ENCODE results near the gene ZNF337. TPM values are rescaled to one million over a fixed set of nuclear protein-coding genes. Genes with fewer than 3 reads are reported as not detected.

ZNF337 gene
- total and polyA plus RNA-seq, 2 of the 13 experiments (the other 11 are each of a cell fraction or from before 2014, with no cell fraction given): 17.0 to 19.6 TPM

DNA sequence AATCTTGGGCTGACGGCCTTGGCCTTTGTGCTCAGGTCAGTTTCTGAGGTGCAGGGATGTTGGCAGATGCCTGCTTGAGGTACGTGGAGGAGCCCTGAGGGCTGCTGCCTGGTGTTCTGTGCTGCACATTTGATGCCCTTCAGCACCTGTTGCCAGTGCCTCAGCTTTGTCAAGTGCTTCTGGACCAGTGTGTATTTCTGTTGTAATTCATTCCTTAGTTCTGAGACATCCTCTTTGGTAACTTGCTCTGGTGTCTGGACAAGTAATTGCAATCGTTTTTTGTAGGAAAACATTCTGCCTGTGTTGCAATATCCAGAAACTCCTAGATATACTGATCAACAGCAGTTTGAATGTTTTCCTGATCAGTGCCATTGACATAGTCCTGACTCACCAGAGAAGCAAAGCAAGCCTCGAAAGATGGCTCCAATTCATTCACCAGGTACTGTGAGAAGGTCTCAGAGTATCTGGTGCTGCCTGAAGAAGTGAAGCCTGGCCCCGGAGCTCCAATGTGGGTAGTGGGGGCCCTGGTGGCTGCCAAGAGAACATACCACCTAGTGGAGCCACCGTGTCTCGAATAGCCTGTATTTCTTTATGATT, 26.7 kb downstream of the ZNF337 start (continued):
- TF ChIP-seq, protein P1, sequence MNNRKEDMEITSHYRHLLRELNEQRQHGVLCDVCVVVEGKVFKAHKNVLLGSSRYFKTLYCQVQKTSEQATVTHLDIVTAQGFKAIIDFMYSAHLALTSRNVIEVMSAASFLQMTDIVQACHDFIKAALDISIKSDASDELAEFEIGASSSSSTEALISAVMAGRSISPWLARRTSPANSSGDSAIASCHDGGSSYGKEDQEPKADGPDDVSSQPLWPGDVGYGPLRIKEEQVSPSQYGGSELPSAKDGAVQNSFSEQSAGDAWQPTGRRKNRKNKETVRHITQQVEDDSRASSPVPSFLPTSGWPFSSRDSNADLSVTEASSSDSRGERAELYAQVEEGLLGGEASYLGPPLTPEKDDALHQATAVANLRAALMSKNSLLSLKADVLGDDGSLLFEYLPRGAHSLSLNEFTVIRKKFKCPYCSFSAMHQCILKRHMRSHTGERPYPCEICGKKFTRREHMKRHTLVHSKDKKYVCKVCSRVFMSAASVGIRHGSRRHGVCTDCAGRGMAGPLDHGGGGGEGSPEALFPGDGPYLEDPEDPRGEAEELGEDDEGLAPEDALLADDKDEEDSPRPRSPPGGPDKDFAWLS (CRISPR knock-in tag; IDR thresholded peaks at IDR 0.05; ENCODE audit: borderline replicate concordance): 0 out of 2 replicates have a peak, but pooled peaks have one; percentile 44
- TF ChIP-seq SALL2 (CRISPR knock-in tag; IDR thresholded peaks at IDR 0.05): no peak
- TF ChIP-seq ARNT (IDR thresholded peaks at IDR 0.05): no peak
- no peak for TF ChIP-seq RBFOX2 (IDR thresholded peaks at IDR 0.05; ENCODE audit: low read depth, low read length)
- no peak for TF ChIP-seq ZNF550 (CRISPR knock-in tag; IDR thresholded peaks at IDR 0.05; ENCODE audit: borderline replicate concordance)
- TF ChIP-seq ZNF850 (CRISPR knock-in tag; conservative IDR thresholded peaks at IDR 0.05): no peak
- no peak for TF ChIP-seq ZNF746 (CRISPR knock-in tag; IDR thresholded peaks at IDR 0.05)
- TF ChIP-seq IRF2 (CRISPR knock-in tag; IDR thresholded peaks at IDR 0.05): no peak
- no peak for TF ChIP-seq ZNF772 (CRISPR knock-in tag; IDR thresholded peaks at IDR 0.05)
- TF ChIP-seq SMARCE1 (IDR thresholded peaks at IDR 0.05; ENCODE audit: borderline replicate concordance): no peak
- no peak for TF ChIP-seq ZNF543 (CRISPR knock-in tag; IDR thresholded peaks at IDR 0.05)
- TF ChIP-seq, protein P2, sequence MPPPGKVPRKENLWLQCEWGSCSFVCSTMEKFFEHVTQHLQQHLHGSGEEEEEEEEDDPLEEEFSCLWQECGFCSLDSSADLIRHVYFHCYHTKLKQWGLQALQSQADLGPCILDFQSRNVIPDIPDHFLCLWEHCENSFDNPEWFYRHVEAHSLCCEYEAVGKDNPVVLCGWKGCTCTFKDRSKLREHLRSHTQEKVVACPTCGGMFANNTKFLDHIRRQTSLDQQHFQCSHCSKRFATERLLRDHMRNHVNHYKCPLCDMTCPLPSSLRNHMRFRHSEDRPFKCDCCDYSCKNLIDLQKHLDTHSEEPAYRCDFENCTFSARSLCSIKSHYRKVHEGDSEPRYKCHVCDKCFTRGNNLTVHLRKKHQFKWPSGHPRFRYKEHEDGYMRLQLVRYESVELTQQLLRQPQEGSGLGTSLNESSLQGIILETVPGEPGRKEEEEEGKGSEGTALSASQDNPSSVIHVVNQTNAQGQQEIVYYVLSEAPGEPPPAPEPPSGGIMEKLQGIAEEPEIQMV (CRISPR knock-in tag; IDR thresholded peaks at IDR 0.05; ENCODE audit: low read depth): 0 out of 2 replicates have a peak, but pooled peaks have one; percentile 42
- TF ChIP-seq, protein P3, sequence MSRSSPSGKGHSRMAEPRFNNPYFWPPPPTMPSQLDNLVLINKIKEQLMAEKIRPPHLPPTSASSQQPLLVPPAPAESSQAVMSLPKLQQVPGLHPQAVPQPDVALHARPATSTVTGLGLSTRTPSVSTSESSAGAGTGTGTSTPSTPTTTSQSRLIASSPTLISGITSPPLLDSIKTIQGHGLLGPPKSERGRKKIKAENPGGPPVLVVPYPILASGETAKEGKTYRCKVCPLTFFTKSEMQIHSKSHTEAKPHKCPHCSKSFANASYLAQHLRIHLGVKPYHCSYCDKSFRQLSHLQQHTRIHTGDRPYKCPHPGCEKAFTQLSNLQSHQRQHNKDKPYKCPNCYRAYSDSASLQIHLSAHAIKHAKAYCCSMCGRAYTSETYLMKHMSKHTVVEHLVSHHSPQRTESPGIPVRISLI (CRISPR knock-in tag; IDR thresholded peaks at IDR 0.05; ENCODE audit: borderline replicate concordance): no peak
- no peak for TF ChIP-seq ZNF570 (CRISPR knock-in tag; IDR thresholded peaks at IDR 0.05; ENCODE audit: borderline replicate concordance)
- TF ChIP-seq STAT5B (CRISPR knock-in tag; IDR thresholded peaks at IDR 0.05): no peak
- TF ChIP-seq, protein P4, sequence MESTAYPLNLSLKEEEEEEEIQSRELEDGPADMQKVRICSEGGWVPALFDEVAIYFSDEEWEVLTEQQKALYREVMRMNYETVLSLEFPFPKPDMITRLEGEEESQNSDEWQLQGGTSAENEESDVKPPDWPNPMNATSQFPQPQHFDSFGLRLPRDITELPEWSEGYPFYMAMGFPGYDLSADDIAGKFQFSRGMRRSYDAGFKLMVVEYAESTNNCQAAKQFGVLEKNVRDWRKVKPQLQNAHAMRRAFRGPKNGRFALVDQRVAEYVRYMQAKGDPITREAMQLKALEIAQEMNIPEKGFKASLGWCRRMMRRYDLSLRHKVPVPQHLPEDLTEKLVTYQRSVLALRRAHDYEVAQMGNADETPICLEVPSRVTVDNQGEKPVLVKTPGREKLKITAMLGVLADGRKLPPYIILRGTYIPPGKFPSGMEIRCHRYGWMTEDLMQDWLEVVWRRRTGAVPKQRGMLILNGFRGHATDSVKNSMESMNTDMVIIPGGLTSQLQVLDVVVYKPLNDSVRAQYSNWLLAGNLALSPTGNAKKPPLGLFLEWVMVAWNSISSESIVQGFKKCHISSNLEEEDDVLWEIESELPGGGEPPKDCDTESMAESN (CRISPR knock-in tag; conservative IDR thresholded peaks at IDR 0.05): no peak
- 0 out of 2 replicates have a peak, but pooled peaks have one; percentile 33 for TF ChIP-seq ZNF101 (CRISPR knock-in tag; IDR thresholded peaks at IDR 0.05; ENCODE audit: borderline replicate concordance, low read depth)
- TF ChIP-seq, protein P5, sequence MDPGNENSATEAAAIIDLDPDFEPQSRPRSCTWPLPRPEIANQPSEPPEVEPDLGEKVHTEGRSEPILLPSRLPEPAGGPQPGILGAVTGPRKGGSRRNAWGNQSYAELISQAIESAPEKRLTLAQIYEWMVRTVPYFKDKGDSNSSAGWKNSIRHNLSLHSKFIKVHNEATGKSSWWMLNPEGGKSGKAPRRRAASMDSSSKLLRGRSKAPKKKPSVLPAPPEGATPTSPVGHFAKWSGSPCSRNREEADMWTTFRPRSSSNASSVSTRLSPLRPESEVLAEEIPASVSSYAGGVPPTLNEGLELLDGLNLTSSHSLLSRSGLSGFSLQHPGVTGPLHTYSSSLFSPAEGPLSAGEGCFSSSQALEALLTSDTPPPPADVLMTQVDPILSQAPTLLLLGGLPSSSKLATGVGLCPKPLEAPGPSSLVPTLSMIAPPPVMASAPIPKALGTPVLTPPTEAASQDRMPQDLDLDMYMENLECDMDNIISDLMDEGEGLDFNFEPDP (CRISPR knock-in tag; conservative IDR thresholded peaks at IDR 0.05): no peak
- TF ChIP-seq CEBPB (IDR thresholded peaks at IDR 0.05; ENCODE audit: borderline replicate concordance, low read depth, low read length): peak; percentile 94
